ENCODE data around the gene POLR2I. TPM values are rescaled to one million over a fixed set of nuclear protein-coding genes. Genes with fewer than 3 reads are reported as not detected.
"Not testable (repeated sequence)": the region's sequence is repeated elsewhere in the genome, so short reads cannot be mapped to it uniquely, and the experiment has no call there.

Gene POLR2I
- total and polyA plus RNA-seq, 11 donors = 80.4 to 180 (median 107) TPM

DNA sequence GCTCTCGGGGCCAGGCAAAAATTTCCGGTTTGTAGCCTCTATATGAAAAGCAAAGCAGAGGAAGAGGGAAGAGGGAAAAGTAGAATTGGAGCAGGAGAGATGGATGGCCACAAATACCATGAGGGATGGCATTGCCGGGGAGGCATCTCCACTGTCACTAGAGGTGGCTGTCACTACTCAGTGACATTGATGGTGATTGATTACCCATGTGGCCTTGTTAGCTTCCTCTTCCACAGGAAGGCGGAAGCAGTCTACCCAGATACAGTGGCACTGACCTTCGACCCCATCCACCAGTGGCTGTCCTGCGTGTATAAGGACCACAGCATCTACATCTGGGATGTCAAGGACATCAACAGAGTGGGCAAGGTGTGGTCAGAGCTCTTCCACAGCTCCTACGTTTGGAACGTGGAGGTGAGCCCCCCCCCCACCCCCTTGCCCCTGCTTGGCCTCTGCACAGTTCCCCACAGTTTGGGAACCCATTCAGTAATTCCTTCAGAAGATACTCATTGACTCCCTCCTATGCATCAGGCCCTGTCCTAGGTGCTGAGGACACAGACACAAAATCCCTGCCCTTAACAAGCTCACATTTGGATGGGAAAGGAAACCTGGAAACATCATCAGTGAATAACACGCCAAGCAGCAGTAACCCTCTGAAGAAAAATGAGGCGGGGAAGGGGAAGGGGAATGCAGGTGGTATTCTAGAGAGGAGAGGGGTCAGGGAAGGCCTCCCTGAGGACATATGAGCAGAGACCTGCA lies 41.4 kb downstream of the POLR2I start:
- DNase-seq (no peak), ATAC-seq (no peak)
- 85 to 90% (median 88%) methylated on average over 10 of the region's 10 CpGs for WGBS, 4 donors
- Histone ChIP-seq H3K9me3 (no peaks in the 10 kb centered on the region), H3K36me3 (peaks cover 0 to 3% (median 0%) of the 10 kb centered on the region in 9 donors), H3K4me3 (no peak overlapping the region), H3K27me3 (no peaks in the 10 kb centered on the region), H3K4me1 (no peaks in the 10 kb centered on the region), H3K27ac (no peak overlapping the region)
- no peak for TF ChIP-seq POLR2A (IDR thresholded peaks at IDR 0.05)
- TF ChIP-seq, protein P1, sequence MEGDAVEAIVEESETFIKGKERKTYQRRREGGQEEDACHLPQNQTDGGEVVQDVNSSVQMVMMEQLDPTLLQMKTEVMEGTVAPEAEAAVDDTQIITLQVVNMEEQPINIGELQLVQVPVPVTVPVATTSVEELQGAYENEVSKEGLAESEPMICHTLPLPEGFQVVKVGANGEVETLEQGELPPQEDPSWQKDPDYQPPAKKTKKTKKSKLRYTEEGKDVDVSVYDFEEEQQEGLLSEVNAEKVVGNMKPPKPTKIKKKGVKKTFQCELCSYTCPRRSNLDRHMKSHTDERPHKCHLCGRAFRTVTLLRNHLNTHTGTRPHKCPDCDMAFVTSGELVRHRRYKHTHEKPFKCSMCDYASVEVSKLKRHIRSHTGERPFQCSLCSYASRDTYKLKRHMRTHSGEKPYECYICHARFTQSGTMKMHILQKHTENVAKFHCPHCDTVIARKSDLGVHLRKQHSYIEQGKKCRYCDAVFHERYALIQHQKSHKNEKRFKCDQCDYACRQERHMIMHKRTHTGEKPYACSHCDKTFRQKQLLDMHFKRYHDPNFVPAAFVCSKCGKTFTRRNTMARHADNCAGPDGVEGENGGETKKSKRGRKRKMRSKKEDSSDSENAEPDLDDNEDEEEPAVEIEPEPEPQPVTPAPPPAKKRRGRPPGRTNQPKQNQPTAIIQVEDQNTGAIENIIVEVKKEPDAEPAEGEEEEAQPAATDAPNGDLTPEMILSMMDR (IDR thresholded peaks at IDR 0.05) = no peak
- intact Hi-C loops (cut with DNase I) = no loop called here

DNA sequence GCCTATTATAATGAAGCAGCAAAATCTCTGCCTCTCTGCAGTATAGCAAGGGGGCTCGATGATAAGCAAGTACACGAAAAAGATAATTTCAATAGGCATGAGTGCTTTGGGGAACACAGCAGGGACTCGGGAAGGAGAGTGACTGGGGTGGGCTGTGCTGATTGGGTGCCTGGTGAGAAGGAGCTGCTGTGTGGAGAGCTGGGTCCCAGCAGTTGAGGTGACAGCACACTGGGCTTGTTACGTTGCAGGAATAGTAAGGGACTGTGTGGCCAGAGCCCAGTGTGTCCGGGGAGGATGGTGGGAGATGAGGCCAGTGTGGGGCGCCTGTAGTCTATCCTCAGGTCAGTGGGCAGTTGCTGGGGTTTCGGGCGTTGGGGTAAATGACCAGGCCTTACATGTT lies 42.6 kb downstream of the POLR2I start:
- WGBS, 4 donors = 66 to 80% (median 77%) methylated on average over 8 of the region's 8 CpGs
- ATAC-seq = no peak
- peaks cover 0 to 3% (median 0%) of the 10 kb centered on the region in 9 donors for H3K36me3 ChIP-seq
- intact Hi-C loops (cut with DNase I) = no loop called here
- TF ChIP-seq, protein P1 (IDR thresholded peaks at IDR 0.05) = no peak
- TF ChIP-seq POLR2A (IDR thresholded peaks at IDR 0.05) = no peak
- H3K4me1 ChIP-seq = no peaks in the 10 kb centered on the region
- H3K9me3 ChIP-seq = no peaks in the 10 kb centered on the region
- H3K4me3 ChIP-seq = no peak overlapping the region
- no peak for DNase-seq
- no peaks in the 10 kb centered on the region for H3K27me3 ChIP-seq
- no peak overlapping the region for H3K27ac ChIP-seq

DNA sequence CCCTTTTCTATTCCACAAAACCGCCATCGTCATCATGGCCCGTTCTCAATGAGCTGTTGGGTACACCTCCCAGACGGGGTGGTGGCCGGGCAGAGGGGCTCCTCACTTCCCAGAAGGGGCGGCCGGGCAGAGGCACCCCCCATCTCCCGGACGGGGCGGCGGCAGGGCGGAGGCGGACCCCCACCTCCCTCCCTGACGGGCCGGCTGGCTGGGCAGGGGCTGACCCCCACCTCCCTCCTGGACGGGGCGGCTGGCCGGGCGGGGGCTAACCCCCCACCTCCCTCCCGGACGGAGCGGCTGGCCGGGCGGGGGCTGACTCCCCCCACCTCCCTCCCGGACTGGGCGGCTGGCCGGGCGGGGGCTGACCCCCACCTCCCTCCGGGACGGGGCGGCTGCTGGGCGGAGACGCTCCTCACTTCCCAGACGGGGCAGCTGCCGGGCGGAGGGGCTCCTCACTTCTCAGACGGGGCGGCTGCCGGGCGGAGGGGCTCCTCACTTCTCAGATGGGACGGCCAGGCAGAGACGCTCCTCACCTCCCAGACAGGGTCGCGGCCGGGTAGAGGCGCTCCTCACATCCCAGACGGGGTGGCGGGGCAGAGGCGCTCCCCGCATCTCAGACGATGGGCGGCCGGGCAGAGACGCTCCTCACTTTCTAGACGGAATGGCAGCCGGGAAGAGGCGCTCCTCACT lies 45.7 kb downstream of the POLR2I start:
- intact Hi-C loops (cut with DNase I) = loop anchor here in 1 of 10 donors (5.0 kb wide), 1 partner anchor 33 kb away; no protein-coding TSS in a partner anchor
- not testable (repeated sequence) for ATAC-seq

DNA sequence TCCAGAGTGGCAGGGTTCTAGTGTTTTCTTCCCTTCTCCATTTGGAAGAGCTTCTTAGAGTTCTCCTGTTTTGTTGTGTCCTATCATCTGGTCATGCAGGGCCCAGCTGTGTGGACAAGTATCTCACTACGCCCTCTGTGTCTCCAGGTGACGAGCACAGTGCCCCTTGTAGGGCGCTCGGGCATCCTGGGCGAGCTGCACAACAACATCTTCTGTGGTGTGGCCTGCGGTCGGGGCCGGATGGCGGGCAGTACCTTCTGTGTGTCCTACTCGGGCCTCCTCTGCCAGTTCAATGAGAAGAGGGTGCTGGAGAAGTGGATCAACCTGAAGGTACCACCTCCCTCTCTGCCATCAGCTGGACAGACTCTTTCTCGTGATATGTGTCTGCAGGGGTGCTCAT lies 47.0 kb downstream of the POLR2I start:
- WGBS, 4 donors = 93 to 98% (median 95%) methylated on average over 11 of the region's 11 CpGs
- Histone ChIP-seq H3K4me3 (no peak overlapping the region), H3K36me3 (no peaks in the 10 kb centered on the region), H3K27me3 (no peaks in the 10 kb centered on the region), H3K9me3 (no peaks in the 10 kb centered on the region), H3K27ac (no peak overlapping the region), H3K4me1 (no peaks in the 10 kb centered on the region)
- TF ChIP-seq, protein P1 (IDR thresholded peaks at IDR 0.05) = no peak
- no peak for TF ChIP-seq POLR2A (IDR thresholded peaks at IDR 0.05)
- DNase-seq = no peak
- intact Hi-C loops (cut with DNase I) = loop anchor here in 1 of 10 donors (5.0 kb wide), 1 partner anchor 35 kb away; no protein-coding TSS in a partner anchor
- ATAC-seq = no peak

More for the DNA sequence above, 45.7 kb downstream of the POLR2I start:
- H3K9me3 ChIP-seq, H3K36me3 ChIP-seq, H3K27me3 ChIP-seq, H3K4me3 ChIP-seq, H3K27ac ChIP-seq, H3K4me1 ChIP-seq, DNase-seq: not testable (repeated sequence)
- WGBS, 4 donors = 97 to 99% (median 98%) methylated on average over 17 to 54 of the region's 57 CpGs

All from heart left ventricle (tissue), 16 donors.